Prostate gland (tissue), 2 donors: ENCODE data around the gene CALHM3. TPM values are rescaled to one million over a fixed set of nuclear protein-coding genes. Genes with fewer than 3 reads are reported as not detected.

Experiments used
- DNase-seq: peaks from one replicate; pipeline ENCODE4 v3.0.0-alpha.2; 2019; ENCODE audit warnings: low spot score
- H3K27ac ChIP-seq, 2 donors: fragments of 200-600 bp; sonication (generic); 2 replicates each; pipeline ENCODE4 v1.5.1; 2017 to 2019
- H3K27me3 ChIP-seq: fragments of 200-600 bp; sonication (generic); replicated peaks from 2 replicates; pipeline ENCODE4 v1.5.1; 2019; ENCODE audit not compliant: insufficient read depth
- H3K36me3 ChIP-seq, 2 donors: fragments of 200-600 bp; sonication (generic); 1 replicate in 1 of 2; 2 replicates in 1 of 2; pipeline versions ENCODE4 v1.5.1 to v1.8.1; 2017 to 2019
- H3K4me1 ChIP-seq: fragments of 200-600 bp; sonication (generic); replicated peaks from 2 replicates; pipeline ENCODE4 v1.5.1; 2019
- H3K4me3 ChIP-seq, 2 donors: fragments of 200-600 bp; sonication (generic); 2 replicates each; pipeline ENCODE4 v1.5.1; 2017 to 2019
- H3K9me3 ChIP-seq: fragments of 200-600 bp; sonication (generic); 2 replicates; pipeline ENCODE4 v1.5.1; 2017
- CTCF ChIP-seq, 4 experiments: fragments of 200-600 bp in 2 of 4; fragments of 450-650 bp in 2 of 4; sonication (generic) in 2 of 4; IDR thresholded peaks; 1 replicate in 3 of 4; 2 replicates in 1 of 4; pipeline ENCODE4 v1.5.1; 2016 to 2019; ENCODE audit warnings: antibody characterized with exemption in 4 of 4, mild to moderate bottlenecking in 2 of 4, moderate library complexity in 2 of 4
- POLR2A ChIP-seq: fragments of 450-650 bp; IDR thresholded peaks from one replicate; pipeline ENCODE4 v1.6.1; 2016; ENCODE audit warnings: antibody characterized with exemption, mild to moderate bottlenecking
- POLR2AphosphoS5 ChIP-seq: sonication (generic); formaldehyde crosslinking; IDR thresholded peaks from one replicate; pipeline ENCODE4 v1.6.1; 2017; ENCODE audit warnings: antibody characterized with exemption
- WGBS: methylation state at CpG from one replicate; pipeline ENCODE4 v1.1.5; 2018; 5-methylcytosine and 5-hydroxymethylcytosine counted together
- intact Hi-C: fragments of 100-400 bp; cut with DNase I; formaldehyde crosslinking; loops from one replicate; pipeline ENCODE4 v1.14.2; 2022
- total RNA-seq, 2 donors: library from RNA; depleted of rRNA; stranded (reverse); fragments of >200 nt; gene quantifications; one replicate each; pipeline ENCODE4 v1.1.0, GENCODE V29; 2016

CALHM3 gene
- total RNA-seq, 2 donors from 2014 or later: 0.51 TPM; not detected in 1

GRCh38 chr10:103455235-103455634, 23.8 kb downstream of the CALHM3 start:
- intact Hi-C loops: no loop called here
- H3K9me3 ChIP-seq: no peaks in the 10 kb centered on the region
- no peak for DNase-seq
- no peaks in the 10 kb centered on the region for H3K36me3 ChIP-seq
- H3K27ac ChIP-seq: no peak overlapping the region
- H3K4me3 ChIP-seq: no peak overlapping the region
- TF ChIP-seq POLR2A: no peak
- H3K27me3 ChIP-seq: no peaks in the 10 kb centered on the region
- no peaks in the 10 kb centered on the region for H3K4me1 ChIP-seq
- 88% methylated on average over 25 of the region's 25 CpGs for WGBS

GRCh38 chr10:103454026-103454425, 25.0 kb downstream of the CALHM3 start:
- no peaks in the 10 kb centered on the region for H3K9me3 ChIP-seq
- no peaks in the 10 kb centered on the region for H3K27me3 ChIP-seq
- intact Hi-C loops: no loop called here
- WGBS: 95% methylated on average over 4 of the region's 4 CpGs
- DNase-seq: no peak
- no peak for TF ChIP-seq POLR2A
- TF ChIP-seq CTCF (IDR thresholded peaks at IDR 0.05): no peak
- no peak for TF ChIP-seq POLR2AphosphoS5
- no peaks in the 10 kb centered on the region for H3K4me1 ChIP-seq
- no peak overlapping the region for H3K27ac ChIP-seq
- H3K4me3 ChIP-seq: no peak overlapping the region
- H3K36me3 ChIP-seq: no peaks in the 10 kb centered on the region

DNA sequence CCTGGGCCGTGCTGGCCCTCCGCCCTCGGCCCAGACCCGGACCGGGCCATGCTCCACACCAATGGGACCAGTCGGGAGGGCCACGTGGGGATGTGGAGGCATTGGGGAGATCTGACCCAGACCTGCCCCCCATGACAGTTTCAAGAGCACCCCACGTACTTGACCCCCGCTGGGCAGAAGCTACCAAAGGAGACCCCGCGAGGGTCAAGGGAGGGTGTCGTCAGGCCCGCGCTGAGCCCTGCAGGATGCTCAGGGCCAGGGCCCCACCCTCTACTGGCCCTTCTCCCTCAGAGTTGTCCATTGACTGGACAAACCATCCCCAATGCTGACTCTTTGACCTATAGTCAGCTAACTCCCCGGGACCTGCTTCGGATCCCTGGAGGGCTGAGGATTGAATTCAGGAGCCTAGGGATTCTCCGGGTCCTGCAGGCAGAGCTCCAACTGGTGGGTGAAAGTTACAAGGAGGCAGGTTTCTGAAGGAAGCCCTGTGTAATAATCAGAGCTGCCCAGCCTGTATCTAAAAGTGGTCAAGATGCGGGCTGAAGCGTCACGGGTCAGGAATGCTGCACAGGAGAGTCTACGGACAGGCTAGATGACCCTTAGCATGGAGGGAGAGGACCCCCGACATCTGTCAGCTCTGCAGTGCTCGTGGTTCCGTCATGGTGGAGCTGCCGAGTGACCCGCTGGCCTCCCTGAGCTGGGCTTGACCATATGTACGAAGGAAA, 26.4 kb downstream of the CALHM3 start:
- Histone ChIP-seq H3K9me3 (no peaks in the 10 kb centered on the region), H3K36me3 (no peaks in the 10 kb centered on the region), H3K4me3 (peak overlapping the region; percentile 46 to 53), H3K4me1 (no peaks in the 10 kb centered on the region), H3K27ac (peak overlapping the region; percentile 69 to 83), H3K27me3 (no peaks in the 10 kb centered on the region)
- WGBS: 33% methylated on average over 27 of the region's 27 CpGs
- no peak for TF ChIP-seq CTCF (IDR thresholded peaks at IDR 0.05)
- DNase-seq: no peak
- intact Hi-C loops: no loop called here

- no peaks in the 10 kb centered on the region for H3K4me1 ChIP-seq
- no peaks in the 10 kb centered on the region for H3K27me3 ChIP-seq
- WGBS: 1% methylated on average over 32 of the region's 32 CpGs
- H3K36me3 ChIP-seq: peaks cover 0 to 5% of the 10 kb centered on the region in 2 donors
- TF ChIP-seq CTCF (IDR thresholded peaks at IDR 0.05) (no peak), POLR2AphosphoS5 (peak; percentile 18)
- H3K9me3 ChIP-seq: no peaks in the 10 kb centered on the region
- H3K27ac ChIP-seq: peak within 1 kb of the TSS; percentile 69 to 83
- peak; percentile 34 for DNase-seq
- intact Hi-C loops: no loop called here
- peak within 1 kb of the TSS; percentile 46 to 53 for H3K4me3 ChIP-seq
Measured at GRCh38 chr10:103451831-103452505, 27.1 kb downstream of the CALHM3 start, which contains the start of gene CALHM2. CALHM2 (minus strand) TSS chr10:103452370; CDS start chr10:103449941, 2,429 bp downstream.

GRCh38 chr10:103451091-103451813, 27.8 kb downstream of the CALHM3 start:
- Histone ChIP-seq H3K4me1 (no peaks in the 10 kb centered on the region), H3K27me3 (no peaks in the 10 kb centered on the region), H3K36me3 (peaks cover 0 to 7% of the 10 kb centered on the region in 2 donors), H3K27ac (peak overlapping the region; percentile 69 to 83), H3K4me3 (peak overlapping the region; percentile 46 to 53), H3K9me3 (no peaks in the 10 kb centered on the region)
- 9% methylated on average over 14 of the region's 14 CpGs for WGBS
- intact Hi-C loops: no loop called here
- no peak for DNase-seq
- TF ChIP-seq POLR2A (no peak), POLR2AphosphoS5 (peak; percentile 17)
